ENCODE data around the gene MET. TPM values are rescaled to one million over a fixed set of nuclear protein-coding genes. Genes with fewer than 3 reads are reported as not detected.

Gene MET
- total and polyA plus RNA-seq, 10 of the 15 experiments (the other 5 are each of a cell fraction or from before 2014, with no cell fraction given), result 0.01 to 0.21 TPM; not detected in 8

GRCh38 chr7:116669769-116670168, 2.2 kb upstream of the MET start:
- Histone ChIP-seq H3K27me3 (replicated peaks in 1 of 2; ENCODE audit: control insufficient read depth in 2 of 2, insufficient read depth in 2 of 2, low read length in 1 of 2) (peaks cover 12 to 16% of the 10 kb centered on the region in 2 experiments), H3K9ac (ENCODE audit: control insufficient read depth, insufficient read depth, low read length) (no peak overlapping the region), H2AFZ (ENCODE audit: control insufficient read depth, low read depth, low read length) (no peak overlapping the region), H3K4me2 (ENCODE audit: control insufficient read depth, insufficient read depth) (no peak overlapping the region), H3K9me3 (replicated peaks; ENCODE audit: control insufficient read depth, insufficient read depth, low read length) (no peaks in the 10 kb centered on the region), H3K79me2 (ENCODE audit: control insufficient read depth, insufficient read depth, low read length) (no peaks in the 10 kb centered on the region), H3K27ac (ENCODE audit: control insufficient read depth, insufficient read depth) (no peak overlapping the region), H3K4me1 (ENCODE audit: control insufficient read depth, insufficient read depth, low read length) (0 out of 2 replicates have a peak, but pooled peaks cover 3% of the 10 kb centered on the region), H3K4me3 (no peak overlapping the region), H4K20me1 (ENCODE audit: control insufficient read depth, insufficient read depth) (no peaks in the 10 kb centered on the region), H3K36me3 (ENCODE audit: control insufficient read depth in 2 of 2, insufficient read depth in 2 of 2, low read length in 1 of 2) (no peaks in the 10 kb centered on the region)
- TF ChIP-seq ZSCAN29 (IDR thresholded peaks at IDR 0.05), result no peak
- no peak for TF ChIP-seq ATF7 (IDR thresholded peaks at IDR 0.05; ENCODE audit: low read depth)
- no peak for TF ChIP-seq CBFB (IDR thresholded peaks at IDR 0.05; ENCODE audit: low read depth)
- no peak for TF ChIP-seq BMI1 (IDR thresholded peaks at IDR 0.05; ENCODE audit: borderline replicate concordance)
- no peak for TF ChIP-seq IKZF2 (IDR thresholded peaks at IDR 0.05)
- no peak for TF ChIP-seq POU2F2 (IDR thresholded peaks at IDR 0.05; ENCODE audit: borderline replicate concordance, low read depth, low read length)
- TF ChIP-seq, protein P1, sequence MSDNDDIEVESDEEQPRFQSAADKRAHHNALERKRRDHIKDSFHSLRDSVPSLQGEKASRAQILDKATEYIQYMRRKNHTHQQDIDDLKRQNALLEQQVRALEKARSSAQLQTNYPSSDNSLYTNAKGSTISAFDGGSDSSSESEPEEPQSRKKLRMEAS (IDR thresholded peaks at IDR 0.05; ENCODE audit: low read depth, low read length), result no peak
- no peak for TF ChIP-seq BCL11A (IDR thresholded peaks at IDR 0.05; ENCODE audit: low read depth, low read length)
- no peak for TF ChIP-seq CREB1 (IDR thresholded peaks at IDR 0.05; ENCODE audit: low read depth)
- TF ChIP-seq, protein P2, sequence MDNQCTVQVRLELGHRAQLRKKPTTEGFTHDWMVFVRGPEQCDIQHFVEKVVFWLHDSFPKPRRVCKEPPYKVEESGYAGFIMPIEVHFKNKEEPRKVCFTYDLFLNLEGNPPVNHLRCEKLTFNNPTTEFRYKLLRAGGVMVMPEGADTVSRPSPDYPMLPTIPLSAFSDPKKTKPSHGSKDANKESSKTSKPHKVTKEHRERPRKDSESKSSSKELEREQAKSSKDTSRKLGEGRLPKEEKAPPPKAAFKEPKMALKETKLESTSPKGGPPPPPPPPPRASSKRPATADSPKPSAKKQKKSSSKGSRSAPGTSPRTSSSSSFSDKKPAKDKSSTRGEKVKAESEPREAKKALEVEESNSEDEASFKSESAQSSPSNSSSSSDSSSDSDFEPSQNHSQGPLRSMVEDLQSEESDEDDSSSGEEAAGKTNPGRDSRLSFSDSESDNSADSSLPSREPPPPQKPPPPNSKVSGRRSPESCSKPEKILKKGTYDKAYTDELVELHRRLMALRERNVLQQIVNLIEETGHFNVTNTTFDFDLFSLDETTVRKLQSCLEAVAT (IDR thresholded peaks at IDR 0.05), result no peak
- no peak for TF ChIP-seq TBL1XR1 (IDR thresholded peaks at IDR 0.05; ENCODE audit: low read depth, low read length)
- TF ChIP-seq POLR2A (IDR thresholded peaks at IDR 0.05; ENCODE audit: low read depth, low read length), result no peak
- no peak for TF ChIP-seq ZNF24 (IDR thresholded peaks at IDR 0.05)
- TF ChIP-seq RAD21 (IDR thresholded peaks at IDR 0.05; ENCODE audit: insufficient read depth, low read depth, low read length), result no peak
- TF ChIP-seq, protein P3, sequence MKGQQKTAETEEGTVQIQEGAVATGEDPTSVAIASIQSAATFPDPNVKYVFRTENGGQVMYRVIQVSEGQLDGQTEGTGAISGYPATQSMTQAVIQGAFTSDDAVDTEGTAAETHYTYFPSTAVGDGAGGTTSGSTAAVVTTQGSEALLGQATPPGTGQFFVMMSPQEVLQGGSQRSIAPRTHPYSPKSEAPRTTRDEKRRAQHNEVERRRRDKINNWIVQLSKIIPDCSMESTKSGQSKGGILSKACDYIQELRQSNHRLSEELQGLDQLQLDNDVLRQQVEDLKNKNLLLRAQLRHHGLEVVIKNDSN (IDR thresholded peaks at IDR 0.05; ENCODE audit: borderline replicate concordance, extremely low read length, insufficient read depth, low read depth, low read length), result no peak
- TF ChIP-seq YBX1 (IDR thresholded peaks at IDR 0.05), result no peak
- TF ChIP-seq SMAD1 (IDR thresholded peaks at IDR 0.05; ENCODE audit: low read depth, partially characterized antibody), result no peak
- TF ChIP-seq ZNF592 (IDR thresholded peaks at IDR 0.05), result no peak
- no peak for ATAC-seq
- BruUV-seq (replicated peaks), result no TSS peak
- FAIRE-seq, result no peak
- POLR2A ChIA-PET, result no interaction called here
- intact Hi-C loops (cut with micrococcal nuclease; ENCODE audit: unreplicated experiment) (no loop called here), in situ Hi-C loops (cut with MboI) (no loop called here)
- SMC1A ChIA-PET (ENCODE audit: uncharacterized antibody, unreplicated experiment), result no interaction called here
- 0% methylated on average over 1 of the region's 1 CpG for WGBS (ENCODE audit: insufficient coverage, insufficient replicate concordance, low lambda C conversion rate, missing lambda C conversion rate)
- no peak for DNase-seq (ENCODE audit: low read depth, low spot score)
- RAD21 ChIA-PET (ENCODE audit: unreplicated experiment), result no interaction called here
- CTCF ChIA-PET, result interaction anchor here (1.5 kb wide), 1 partner anchor 79 kb away, joined by 4 read pairs; no protein-coding TSS in a partner anchor
